RWPE2 (cell line): ENCODE data around the gene CTNNA2.

Experiments used
- ATAC-seq: fragments of 200-7000 bp; cut with Tn5 transposase; 3 replicates; pipeline ENCODE4 v1.9.1; 2021; ENCODE audit warnings: low read depth
- DNase-seq: peaks from one replicate; pipeline ENCODE4 v3.0.0-alpha.2; 2020; ENCODE audit warnings: low spot score
- H3K27ac ChIP-seq: fragments of 450-650 bp; 2 replicates; pipeline ENCODE4 v1.5.1; 2017; ENCODE audit warnings: mild to moderate bottlenecking; ENCODE audit not compliant: poor library complexity, severe bottlenecking
- H3K27me3 ChIP-seq: fragments of 250-450 bp; sonication (Bioruptor Pico); 2 replicates; pipeline ENCODE4 v1.5.1; 2021; ENCODE audit warnings: mild to moderate bottlenecking, moderate library complexity; ENCODE audit not compliant: insufficient read depth, poor library complexity, severe bottlenecking
- H3K36me3 ChIP-seq: fragments of 250-450 bp; sonication (Bioruptor Pico); 2 replicates; pipeline ENCODE4 v1.5.1; 2020; ENCODE audit warnings: low read depth, mild to moderate bottlenecking, moderate library complexity
- H3K4me1 ChIP-seq: fragments of 250-450 bp; sonication (Bioruptor Pico); 2 replicates; pipeline ENCODE4 v1.5.1; 2021; ENCODE audit warnings: mild to moderate bottlenecking, moderate library complexity; ENCODE audit not compliant: insufficient read depth, poor library complexity, severe bottlenecking
- H3K4me3 ChIP-seq: fragments of 250-450 bp; sonication (Bioruptor Pico); 2 replicates; pipeline ENCODE4 v1.5.1; 2021; ENCODE audit warnings: mild to moderate bottlenecking, moderate library complexity; ENCODE audit not compliant: severe bottlenecking
- H3K9me3 ChIP-seq: fragments of 250-450 bp; sonication (Bioruptor Pico); 2 replicates; pipeline ENCODE4 v1.5.1; 2021; ENCODE audit warnings: mild to moderate bottlenecking, moderate library complexity; ENCODE audit not compliant: severe bottlenecking
- CTCF ChIP-seq: fragments of 450-650 bp; IDR thresholded peaks from one replicate; pipeline ENCODE4 v1.5.1; 2017; ENCODE audit warnings: mild to moderate bottlenecking, moderate library complexity; ENCODE audit not compliant: poor library complexity, severe bottlenecking

Gene CTNNA2

GRCh38 chr2:79776461-79776860, 263.6 kb downstream of the CTNNA2 start:
- ATAC-seq, result no peak
- H3K27ac ChIP-seq, result no peak overlapping the region
- no peak for TF ChIP-seq CTCF
- DNase-seq, result no peak
- no peaks in the 10 kb centered on the region for H3K36me3 ChIP-seq
- no peak overlapping the region for H3K4me3 ChIP-seq
- H3K4me1 ChIP-seq, result no peaks in the 10 kb centered on the region
- H3K27me3 ChIP-seq, result no peaks in the 10 kb centered on the region
- H3K9me3 ChIP-seq, result no peaks in the 10 kb centered on the region

GRCh38 chr2:79780781-79781180, 267.9 kb downstream of the CTNNA2 start:
- no peak for TF ChIP-seq CTCF
- ATAC-seq (no peak), DNase-seq (no peak)
- H3K36me3 ChIP-seq, result no peaks in the 10 kb centered on the region
- no peak overlapping the region for H3K4me3 ChIP-seq
- H3K27me3 ChIP-seq, result no peaks in the 10 kb centered on the region
- H3K27ac ChIP-seq, result no peak overlapping the region
- no peaks in the 10 kb centered on the region for H3K9me3 ChIP-seq
- no peaks in the 10 kb centered on the region for H3K4me1 ChIP-seq

- ATAC-seq (no peak), DNase-seq (no peak)
- no peak overlapping the region for H3K4me3 ChIP-seq
- no peaks in the 10 kb centered on the region for H3K9me3 ChIP-seq
- no peaks in the 10 kb centered on the region for H3K36me3 ChIP-seq
- no peak for TF ChIP-seq CTCF
- H3K27me3 ChIP-seq, result no peaks in the 10 kb centered on the region
- no peaks in the 10 kb centered on the region for H3K4me1 ChIP-seq
- H3K27ac ChIP-seq, result no peak overlapping the region
Measured at GRCh38 chr2:79782576-79783452, 270.0 kb downstream of the CTNNA2 start.

GRCh38 chr2:79788952-79789651, 276.3 kb downstream of the CTNNA2 start:
- DNase-seq (no peak), ATAC-seq (no peak)
- H3K27ac ChIP-seq, result no peak overlapping the region
- no peaks in the 10 kb centered on the region for H3K27me3 ChIP-seq
- TF ChIP-seq CTCF, result no peak
- no peaks in the 10 kb centered on the region for H3K9me3 ChIP-seq
- no peaks in the 10 kb centered on the region for H3K36me3 ChIP-seq
- H3K4me3 ChIP-seq, result no peak overlapping the region
- H3K4me1 ChIP-seq, result no peaks in the 10 kb centered on the region
